Retinal pigment epithelial cell (primary cell): ENCODE results near the gene GNAZ.

Source experiments
- DNase-seq: peaks from one replicate; pipeline ENCODE4 v3.0.0-alpha.2; 2010; ENCODE audit warnings: low read depth
- H3K4me3 ChIP-seq: 2 replicates; pipeline ENCODE4 v1.5.1; 2011; ENCODE audit warnings: mild to moderate bottlenecking, low read length, control low read depth, moderate library complexity
- CTCF ChIP-seq: conservative IDR thresholded peaks from 2 replicates; pipeline ENCODE4 v1.5.1; 2011; ENCODE audit warnings: low read depth, low read length, control low read depth, inconsistent platforms

Gene GNAZ

GRCh38 chr22:23163665-23164064 is 93.3 kb downstream of the GNAZ start:
- H3K4me3 ChIP-seq = no peak overlapping the region
- no peak for DNase-seq
- no peak for TF ChIP-seq CTCF

GRCh38 chr22:23164091-23164490 is 93.8 kb downstream of the GNAZ start:
- no peak overlapping the region for H3K4me3 ChIP-seq
- TF ChIP-seq CTCF = no peak
- DNase-seq = no peak

GRCh38 chr22:23166042-23166831 is 95.9 kb downstream of the GNAZ start:
- DNase-seq = no peak
- TF ChIP-seq CTCF = no peak
- H3K4me3 ChIP-seq = no peak overlapping the region

GRCh38 chr22:23166841-23167616 is 96.7 kb downstream of the GNAZ start:
- DNase-seq = no peak
- no peak for TF ChIP-seq CTCF
- H3K4me3 ChIP-seq = no peak overlapping the region

GRCh38 chr22:23168391-23169042 is 98.2 kb downstream of the GNAZ start:
- DNase-seq = no peak
- H3K4me3 ChIP-seq = no peak overlapping the region
- no peak for TF ChIP-seq CTCF

GRCh38 chr22:23169043-23169406 is 98.7 kb downstream of the GNAZ start:
- no peak for TF ChIP-seq CTCF
- no peak for DNase-seq
- no peak overlapping the region for H3K4me3 ChIP-seq
